HG03280 (cell line): Measurements from ENCODE around the gene GCGR.

ENCODE experiments used
- ATAC-seq: cut with Tn5 transposase; IDR thresholded peaks from one replicate; pipeline ENCODE4 v1.9.1; 2021; ENCODE audit warnings: mild to moderate bottlenecking, moderate library complexity; ENCODE audit not compliant: unreplicated experiment

Gene GCGR

DNA sequence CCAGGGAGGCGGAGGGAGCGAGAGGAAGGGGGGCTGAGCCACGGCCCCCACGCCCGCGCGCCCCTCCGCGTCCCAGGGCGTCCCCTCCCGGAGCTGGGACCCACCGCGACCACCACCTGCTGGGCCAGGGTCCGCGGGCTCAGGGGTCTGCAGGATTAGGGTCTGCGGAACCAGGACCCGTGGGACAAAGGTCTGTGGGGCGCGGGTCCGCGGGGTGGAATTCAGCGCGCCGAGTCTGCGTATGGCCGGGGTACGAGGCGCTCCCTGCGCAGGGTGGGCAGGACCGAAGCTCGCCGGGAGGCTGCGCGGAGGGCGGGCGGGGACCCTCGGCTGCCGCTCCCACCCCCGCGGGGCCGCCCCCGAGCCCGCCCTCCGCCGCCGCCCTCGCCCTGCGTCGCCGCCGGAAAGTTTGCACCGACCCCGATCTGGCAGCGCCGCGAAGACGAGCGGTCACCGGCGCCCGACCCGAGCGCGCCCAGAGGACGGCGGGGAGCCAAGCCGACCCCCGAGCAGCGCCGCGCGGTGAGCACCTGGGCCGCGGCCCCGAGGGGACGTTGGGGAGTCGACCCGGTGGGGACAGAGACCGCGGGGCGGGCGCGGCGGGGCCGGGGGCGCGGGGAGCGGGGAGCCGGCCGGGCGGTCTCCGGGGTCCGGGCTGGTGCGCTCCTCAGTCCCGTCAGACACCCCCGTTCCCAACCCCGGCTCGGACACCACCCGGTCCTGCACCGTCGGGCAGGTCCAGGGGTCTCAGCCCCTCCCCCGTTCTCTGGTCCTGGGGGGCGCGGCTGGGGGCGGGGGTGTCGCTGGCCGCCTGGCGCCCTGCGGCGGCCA, at the start of gene GCGR:
Gene GCGR, plus strand, starts transcription at position 423 of the 831 bp plus-strand sequence. CDS start 4,869 bp downstream, outside the sequence.
- no peak for ATAC-seq

DNA sequence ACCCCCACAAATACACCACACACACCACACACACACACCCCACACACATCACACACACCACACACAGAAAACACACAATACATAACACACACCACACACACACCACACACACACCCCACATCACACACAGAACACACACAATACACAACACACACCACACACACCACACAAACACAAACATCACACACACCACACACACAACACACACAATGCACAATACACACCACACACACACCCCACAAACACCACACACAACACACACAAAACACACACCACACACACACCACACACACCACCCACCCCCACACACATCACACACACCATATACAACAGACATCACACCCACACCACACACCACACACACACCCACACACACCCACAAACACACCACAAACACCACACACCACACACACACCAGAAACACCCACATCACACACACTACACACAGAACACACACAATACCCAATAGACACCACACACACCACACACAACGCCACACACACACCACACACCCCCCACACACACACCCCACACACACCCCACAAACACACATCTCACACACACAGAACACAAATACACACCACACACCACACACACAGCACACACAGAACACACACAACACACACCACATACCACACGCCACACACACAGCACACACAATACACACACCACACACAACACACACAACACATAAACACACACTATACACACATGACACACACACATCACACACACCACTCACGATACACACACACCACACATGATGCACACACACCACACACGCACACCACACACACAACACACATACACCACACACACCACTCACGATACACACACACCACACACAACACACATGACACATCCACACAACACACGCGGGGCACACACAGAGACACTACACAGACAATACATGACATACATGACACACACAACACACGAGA, 11.0 kb upstream of the GCGR start:
- no peak for ATAC-seq

DNA sequence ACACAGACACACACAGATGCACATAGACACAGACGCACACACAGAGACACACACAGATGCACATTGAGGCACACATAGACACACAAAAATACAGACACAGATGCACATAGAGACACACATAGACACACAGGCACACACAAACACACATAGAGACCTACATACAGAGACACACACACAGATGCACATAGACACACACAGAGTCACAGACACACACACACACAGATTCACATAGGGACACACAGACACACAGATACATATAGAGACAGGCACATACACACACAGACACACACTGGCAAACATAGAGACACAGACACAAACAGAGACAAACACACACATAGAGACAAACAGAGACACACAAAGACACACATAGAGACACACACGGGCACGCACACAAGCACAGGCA, 9.9 kb upstream of the GCGR start:
- no peak for ATAC-seq

DNA sequence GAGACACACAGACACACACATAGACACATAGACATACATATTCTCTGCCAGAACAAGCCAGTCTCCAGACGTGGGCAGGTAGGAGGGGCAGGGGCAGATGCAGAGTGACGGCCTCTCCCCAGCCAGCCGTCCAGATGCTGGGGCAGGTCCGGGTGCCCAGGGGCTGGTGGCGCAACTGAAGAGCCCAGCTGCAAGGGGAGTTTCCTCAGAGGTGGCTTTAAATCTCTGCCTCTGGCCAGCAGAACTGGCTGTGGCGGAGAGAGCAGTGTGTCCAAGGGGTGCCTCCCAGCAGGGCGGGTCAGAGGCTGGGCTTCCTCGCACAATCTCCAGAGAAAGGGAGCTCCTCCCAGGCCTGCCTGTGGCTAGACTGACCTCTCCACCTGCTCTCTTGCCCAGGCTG, 9.4 kb upstream of the GCGR start:
- ATAC-seq = no peak

DNA sequence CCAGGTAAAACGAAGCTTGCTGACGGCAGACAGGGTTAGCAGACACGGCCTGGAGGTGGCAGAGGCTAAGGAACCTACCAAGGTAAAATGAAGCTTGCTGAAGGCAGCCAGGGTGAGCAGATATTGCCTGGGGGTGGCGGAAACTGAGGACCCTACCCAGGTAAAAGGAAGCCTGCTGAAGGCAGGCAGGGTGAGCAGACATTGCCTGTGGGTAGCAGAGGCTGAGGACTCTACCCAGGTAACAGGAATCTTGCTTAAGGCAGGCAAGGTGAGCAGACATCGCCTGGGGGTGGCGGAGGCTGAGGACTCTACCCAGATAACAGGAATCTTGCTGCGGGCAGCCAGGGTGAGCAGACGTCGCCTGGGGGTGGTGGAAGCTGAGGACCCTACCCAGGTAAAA, 2.6 kb upstream of the GCGR start:
- ATAC-seq = no peak

DNA sequence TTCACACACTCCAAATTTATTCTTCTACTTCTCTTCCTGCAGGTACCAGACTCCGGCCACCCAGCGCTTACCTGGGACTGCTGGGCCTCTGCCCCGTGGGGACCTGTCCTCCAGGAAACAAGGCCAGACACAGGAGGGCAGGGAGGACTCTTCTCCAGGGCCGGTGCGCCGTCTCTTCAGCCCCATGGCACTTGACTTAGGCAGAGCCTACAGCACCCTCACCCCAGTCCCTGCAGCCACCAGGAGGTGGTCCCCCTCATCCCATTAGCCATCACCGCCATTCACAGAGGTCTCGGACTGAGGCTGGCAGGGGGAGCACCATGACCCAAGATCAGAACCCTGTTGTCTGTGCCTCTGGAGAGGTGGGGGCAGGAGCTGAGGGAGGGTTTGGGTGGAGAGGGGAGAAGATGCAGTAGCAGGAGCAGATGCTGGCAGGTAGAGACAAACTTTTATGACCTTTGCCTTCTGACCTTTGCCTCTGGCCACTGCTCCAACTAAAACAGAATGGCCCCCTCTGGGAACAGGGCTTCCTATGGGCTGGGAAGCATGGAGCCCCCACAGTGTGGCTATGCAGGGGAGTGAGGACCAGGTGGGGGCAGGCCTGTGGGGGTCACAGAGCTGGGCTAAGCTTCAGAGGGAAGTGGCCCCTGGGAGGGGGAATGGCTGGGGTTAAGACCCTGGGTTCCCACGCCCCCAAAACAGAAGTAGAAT, 1.7 kb upstream of the GCGR start:
- no peak for ATAC-seq

DNA sequence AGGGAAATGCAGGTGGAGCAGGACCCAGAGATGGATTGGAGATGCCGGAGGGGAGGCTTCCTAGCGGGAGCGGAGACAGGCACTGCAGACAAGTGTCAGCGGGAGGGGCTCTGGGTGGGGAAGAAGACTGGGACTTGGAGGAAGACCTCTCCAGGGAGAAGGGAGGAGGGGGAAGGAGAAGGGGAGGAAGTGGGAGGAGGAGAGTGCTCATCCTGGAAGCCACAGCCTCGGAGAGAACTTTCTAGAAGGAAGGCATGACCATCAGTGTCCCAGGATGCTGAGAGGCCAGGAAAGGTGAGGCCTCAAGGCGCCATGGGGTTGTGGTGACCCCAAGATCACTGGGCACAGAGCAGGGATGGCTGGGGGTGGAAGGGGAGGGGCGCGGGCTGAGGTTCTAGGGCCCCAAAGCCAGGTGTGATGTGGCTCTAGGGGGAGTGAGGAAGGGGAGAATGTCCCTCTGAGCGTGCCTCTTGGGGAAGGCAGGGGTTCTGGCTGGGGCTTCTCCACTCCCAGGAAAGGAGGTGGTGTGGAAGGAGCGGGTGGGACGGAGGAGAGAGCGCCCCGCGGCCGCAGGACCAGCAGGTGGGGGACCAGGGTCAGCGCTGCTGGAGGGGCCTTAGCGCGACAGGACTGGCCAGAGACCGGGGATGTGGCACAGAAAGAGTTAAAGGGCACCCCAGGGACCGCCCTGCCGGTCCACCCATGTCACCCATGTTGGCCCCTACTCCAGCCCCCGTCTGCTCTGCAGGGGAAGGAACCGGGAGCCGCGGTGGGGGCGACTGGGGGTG, 900 bp upstream of the GCGR start:
- no peak for ATAC-seq

DNA sequence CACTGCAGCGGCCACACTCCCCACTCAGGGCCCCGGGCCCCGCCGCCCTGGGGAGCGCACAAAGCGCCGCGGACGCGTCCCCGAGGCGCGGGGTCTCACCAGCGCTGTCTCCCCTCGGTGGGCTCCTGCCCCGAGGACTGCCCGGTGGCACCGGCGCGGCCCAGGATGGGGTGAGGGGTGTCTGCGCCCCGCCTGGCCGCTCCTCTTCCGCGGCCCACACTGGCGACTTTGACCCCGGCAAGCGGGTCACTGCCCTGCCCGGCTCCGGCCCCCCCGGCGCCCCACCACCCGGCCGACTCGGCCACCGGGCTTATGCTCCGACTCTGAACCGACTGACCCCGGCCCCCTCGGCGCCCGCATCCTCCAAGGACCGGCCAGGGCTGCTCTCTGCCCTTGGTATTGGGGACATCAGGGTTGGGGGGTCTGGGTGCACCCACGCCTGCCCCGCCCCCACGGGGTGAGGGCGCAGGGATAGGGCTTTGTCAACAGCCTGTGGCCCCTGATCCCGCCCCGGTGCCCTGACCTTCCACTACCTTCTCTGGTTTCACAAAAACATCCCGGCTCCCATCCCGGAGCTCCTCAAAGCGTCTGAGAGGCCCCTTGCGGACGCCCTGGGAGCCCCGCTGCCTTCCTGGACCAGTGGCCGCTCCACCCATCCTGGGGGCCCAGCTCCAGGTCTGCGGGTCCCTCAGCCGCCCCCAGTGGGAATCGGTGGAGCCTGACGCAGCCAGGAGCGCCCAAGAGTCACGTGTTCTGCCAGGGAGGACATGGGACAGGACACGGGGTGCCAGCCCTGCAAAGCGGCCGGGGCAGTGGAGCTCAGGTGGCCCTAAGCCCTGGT, 829 bp downstream of the GCGR start:
- no peak for ATAC-seq

DNA sequence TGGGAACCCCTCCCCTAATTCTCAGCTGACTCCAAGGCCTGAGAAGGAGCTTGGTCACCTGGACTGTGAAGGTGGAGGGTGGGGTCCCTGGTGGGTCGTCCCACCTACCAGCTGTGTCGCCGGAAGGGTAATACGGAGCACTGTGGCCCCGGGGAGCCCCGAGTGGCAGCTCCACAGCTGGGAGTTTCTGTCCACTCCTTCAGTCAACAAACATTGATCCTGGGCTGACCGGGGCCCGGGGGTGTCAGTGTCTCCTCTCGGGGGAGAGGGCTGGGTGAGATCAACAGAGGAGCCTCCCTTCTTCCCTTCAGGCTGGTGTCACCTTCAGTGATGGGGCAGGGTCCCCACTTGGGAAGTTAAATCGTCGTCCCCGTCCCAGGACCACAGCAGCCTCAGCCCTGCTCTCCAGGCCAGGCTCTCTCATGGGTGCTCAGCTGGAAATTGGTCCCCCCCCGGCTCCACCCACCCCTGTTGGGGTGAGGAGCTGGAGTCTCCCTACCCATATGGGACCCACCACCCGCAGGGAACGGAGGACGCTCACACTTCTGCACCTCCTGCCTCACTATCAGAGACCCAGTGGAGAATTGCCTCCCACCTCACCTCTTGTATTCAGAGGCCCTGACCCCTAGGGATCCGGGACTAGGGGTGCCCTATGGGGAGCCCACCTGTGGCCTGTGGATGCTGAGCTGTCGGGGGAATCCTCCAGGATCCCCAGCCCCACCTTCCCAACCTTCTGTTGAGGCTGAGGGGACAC, 1.9 kb downstream of the GCGR start:
- ATAC-seq = no peak

DNA sequence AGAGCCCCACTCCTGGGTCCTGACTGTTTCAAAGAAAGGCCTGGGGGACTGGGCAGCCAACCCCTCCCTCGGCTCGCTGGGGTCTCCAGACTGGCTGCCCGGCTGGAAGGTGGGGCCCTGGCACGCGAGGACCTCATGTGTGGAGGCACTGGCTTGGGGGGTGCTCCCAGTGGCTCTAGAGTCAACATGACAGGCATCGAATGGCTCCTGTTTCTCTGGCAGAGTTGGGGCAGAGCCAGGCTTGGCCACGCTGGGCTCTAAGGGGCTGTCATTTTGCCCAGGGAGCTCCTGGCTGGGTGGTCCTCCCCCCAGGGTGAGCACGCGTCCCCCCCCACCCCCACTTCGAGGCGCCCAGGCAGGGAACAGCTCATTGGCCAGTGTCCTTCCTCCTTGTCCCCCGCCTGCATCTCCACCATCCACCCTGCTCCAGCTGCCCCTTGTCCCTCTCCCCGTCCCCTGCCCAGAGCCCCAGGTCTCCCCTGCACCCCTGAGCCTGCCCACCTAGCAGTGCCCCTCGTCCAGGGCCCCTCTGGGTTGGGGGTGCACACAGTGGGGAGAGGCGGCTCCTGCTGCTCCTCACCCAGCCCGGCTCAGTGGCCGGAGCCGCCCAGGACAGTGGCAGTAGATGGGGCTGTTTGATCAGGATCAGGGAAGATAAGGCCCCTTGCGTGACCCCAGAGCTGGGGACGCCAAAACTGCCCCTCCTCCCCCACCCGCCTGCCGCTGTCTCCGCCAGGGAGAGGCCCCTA, 2.7 kb downstream of the GCGR start:
- ATAC-seq = no peak

DNA sequence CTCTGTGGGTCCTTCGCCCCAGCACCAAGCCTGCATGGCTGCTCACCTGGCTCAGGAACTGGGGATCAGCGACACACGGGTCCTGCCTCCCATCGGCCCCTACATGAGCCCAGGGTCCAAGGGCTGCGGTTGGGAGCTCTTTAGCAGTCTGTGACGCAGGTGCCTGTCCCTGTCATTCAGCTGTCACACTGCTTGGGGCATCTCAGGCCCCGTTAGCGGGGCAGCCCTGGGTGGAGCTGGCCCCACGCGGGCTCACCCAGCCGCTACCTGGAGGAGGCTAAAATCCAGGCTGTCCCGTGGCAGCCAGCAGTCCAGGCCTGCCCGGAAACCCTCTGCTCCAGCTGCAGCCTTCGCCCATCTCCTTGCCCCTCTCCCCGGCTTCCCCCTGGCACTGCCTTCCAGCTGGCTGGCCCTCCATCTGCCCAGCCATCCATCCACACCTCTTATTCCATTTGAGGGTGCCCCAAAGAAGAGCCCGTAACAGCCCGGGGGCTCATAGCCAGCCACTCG, 3.3 kb downstream of the GCGR start:
- no peak for ATAC-seq

DNA sequence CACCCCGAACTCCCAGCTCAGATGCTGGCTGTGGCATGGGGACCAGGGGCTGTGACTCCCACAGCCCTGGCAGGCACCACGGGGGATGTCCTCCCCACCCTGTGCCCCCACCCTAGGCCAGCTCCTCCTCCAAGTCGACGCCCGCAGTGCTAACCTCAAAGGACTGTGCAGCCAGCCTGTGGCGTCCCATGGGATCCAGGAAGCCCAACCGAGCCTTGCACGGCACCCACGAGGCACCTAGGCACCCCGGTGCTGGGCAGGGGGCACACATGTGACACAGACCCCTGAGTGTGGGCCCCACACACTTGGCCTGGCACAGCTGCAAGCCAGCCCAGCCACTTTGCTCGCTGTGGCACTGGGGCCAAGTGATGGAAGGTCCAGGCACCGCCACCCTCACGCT, 3.9 kb downstream of the GCGR start:
- no peak for ATAC-seq

DNA sequence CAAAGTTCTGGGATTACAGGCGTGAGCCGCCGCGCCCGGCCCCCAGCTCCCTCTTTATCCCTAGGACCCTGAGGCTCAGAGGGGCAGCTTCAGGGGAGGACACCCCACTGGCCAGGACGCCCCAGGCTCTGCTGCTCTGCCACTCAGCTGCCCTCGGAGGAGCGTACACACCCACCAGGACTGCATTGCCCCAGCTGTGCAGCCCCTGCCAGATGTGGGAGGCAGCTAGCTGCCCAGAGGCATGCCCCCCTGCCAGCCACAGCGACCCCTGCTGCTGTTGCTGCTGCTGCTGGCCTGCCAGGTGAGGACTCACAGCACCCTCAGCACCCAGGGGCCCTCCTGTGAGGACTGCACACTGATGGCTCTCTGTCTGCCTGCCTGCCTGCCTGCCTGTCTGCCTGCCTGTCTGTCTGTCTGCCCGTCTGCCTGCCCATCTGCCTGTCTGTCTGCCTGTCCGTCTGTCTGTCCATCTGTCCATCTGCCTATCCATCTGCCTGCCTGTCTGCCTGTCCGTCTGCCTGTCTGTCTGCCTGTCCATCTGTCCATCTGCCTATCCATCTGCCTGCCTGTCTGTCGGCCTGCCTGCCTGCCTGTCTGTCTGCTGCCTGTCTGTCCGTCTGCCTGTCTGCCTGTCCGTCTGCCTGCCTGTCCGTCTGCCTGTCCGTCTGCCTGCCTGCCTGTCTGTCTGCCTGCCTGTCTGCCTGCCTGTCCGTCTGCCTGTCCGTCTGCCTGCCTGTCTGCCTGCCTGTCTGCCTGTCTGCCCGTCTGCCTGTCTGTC, 5.0 kb downstream of the GCGR start:
- ATAC-seq = no peak

DNA sequence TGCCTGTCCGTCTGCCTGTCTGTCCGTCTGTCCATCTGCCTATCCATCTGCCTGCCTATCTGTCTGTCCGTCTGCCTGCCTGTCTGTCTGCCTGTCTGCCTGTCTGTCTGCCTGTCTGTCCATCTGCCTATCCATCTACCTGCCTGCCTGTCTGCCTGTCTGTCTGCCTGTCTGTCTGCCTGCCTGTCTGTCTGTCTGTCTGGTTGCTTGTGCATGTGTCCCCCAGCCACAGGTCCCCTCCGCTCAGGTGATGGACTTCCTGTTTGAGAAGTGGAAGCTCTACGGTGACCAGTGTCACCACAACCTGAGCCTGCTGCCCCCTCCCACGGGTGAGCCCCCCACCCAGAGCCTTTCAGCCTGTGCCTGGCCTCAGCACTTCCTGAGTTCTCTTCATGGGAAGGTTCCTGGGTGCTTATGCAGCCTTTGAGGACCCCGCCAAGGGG, 5.6 kb downstream of the GCGR start:
- ATAC-seq = no peak

DNA sequence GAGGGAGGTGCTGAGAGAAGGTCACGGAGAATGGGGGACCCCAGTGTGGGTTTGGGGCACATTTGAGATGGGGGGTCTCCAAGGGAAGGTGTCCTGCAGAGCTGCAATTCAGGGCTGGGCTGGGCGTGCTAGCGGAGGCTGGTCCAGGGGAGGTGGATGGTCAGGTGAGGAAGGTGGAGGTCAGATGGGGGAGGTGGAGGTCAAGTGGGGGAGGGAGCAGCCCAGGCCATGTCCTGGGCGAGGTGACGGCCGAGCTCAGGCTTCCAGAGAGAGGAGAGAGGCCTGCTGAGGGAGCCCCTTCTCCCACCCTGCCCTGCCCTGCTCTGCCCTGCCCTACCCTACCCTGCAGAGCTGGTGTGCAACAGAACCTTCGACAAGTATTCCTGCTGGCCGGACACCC, 6.5 kb downstream of the GCGR start:
- ATAC-seq = no peak

DNA sequence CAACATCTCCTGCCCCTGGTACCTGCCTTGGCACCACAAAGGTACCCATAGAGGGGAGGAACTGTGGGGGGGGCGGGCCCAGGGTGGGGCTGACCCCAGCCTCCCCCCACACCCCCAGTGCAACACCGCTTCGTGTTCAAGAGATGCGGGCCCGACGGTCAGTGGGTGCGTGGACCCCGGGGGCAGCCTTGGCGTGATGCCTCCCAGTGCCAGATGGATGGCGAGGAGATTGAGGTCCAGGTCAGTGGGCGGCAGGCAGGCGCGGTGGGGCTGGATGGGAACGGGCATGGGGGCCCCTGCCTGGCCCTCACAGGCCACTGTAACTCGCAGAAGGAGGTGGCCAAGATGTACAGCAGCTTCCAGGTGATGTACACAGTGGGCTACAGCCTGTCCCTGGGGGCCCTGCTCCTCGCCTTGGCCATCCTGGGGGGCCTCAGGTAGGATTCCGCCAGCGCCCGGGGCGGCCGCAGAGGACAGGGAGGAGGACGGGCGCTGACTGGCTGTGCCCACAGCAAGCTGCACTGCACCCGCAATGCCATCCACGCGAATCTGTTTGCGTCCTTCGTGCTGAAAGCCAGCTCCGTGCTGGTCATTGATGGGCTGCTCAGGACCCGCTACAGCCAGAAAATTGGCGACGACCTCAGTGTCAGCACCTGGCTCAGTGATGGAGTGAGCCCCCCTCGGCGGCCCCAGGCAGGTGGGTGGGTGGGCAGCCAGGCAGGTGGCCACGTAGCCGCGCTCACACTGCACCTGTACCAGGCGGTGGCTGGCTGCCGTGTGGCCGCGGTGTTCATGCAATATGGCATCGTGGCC, 7.1 kb downstream of the GCGR start:
- ATAC-seq = no peak
